HCT116 (cell line): ENCODE results near the gene GRIPAP1. TPM values are rescaled to one million over a fixed set of nuclear protein-coding genes. Genes with fewer than 3 reads are reported as not detected.

Source experiments
- ATAC-seq: fragments of 200-7000 bp; cut with Tn5 transposase; 2 replicates; pipeline ENCODE4 v1.9.1; 2020; ENCODE audit warnings: mild to moderate bottlenecking, moderate library complexity
- BruUV-seq: library from RNA; stranded (reverse); fragments of 400-500 nt; replicated peaks from 2 replicates; lab custom pipeline; 2021; lab: Mats Ljungman, UMichigan
- CTCF ChIA-PET: fragments of 300-600 bp; sonication (Branson Sonifier 250); formaldehyde crosslinking; loops from one replicate; lab custom pipeline; 2021; ENCODE audit warnings: antibody characterized with exemption; lab: Charles Lee
- POLR2A ChIA-PET: fragments of 300-600, 350-600 bp; sonication (Branson Sonifier 250); formaldehyde crosslinking; loops from one replicate; lab custom pipeline; 2021; ENCODE audit warnings: antibody characterized with exemption; lab: Charles Lee
- RAD21 ChIA-PET, 2 experiments: fragments of 300-600 bp; sonication (Branson Sonifier 250); formaldehyde crosslinking; loops; one replicate each; lab custom pipeline; 2023; ENCODE audit warnings: low total read pairs in 2 of 2; ENCODE audit not compliant: uncharacterized antibody in 2 of 2, unreplicated experiment in 2 of 2, low non-redundant PET in 1 of 2; lab: Charles Lee
- DNase-seq: peaks from one replicate; pipeline ENCODE4 v3.0.0-alpha.2; 2010; ENCODE audit warnings: low read depth, low spot score
- H2AFZ ChIP-seq: fragments of 200-600 bp; shearing (Covaris generic), sonication (generic); 2 replicates; pipeline ENCODE4 v1.6.1; 2017; ENCODE audit warnings: low read depth, mixed run types, mixed read lengths, antibody characterized with exemption, low read length; ENCODE audit not compliant: poor library complexity, severe bottlenecking
- H3K27ac ChIP-seq: 2 replicates; pipeline ENCODE4 v1.5.1; 2012; ENCODE audit warnings: low read depth, low read length
- H3K27me3 ChIP-seq: fragments of 200-600 bp; sonication (generic); 2 replicates; pipeline ENCODE4 v1.6.1; 2016; ENCODE audit warnings: mixed run types, low read length, mixed read lengths; ENCODE audit not compliant: insufficient read depth
- H3K36me3 ChIP-seq, 2 experiments: fragments of 200-500 bp in 1 of 2; fragments of 200-600 bp in 1 of 2; sonication (Bioruptor generic) in 1 of 2; sonication (generic) in 1 of 2; 2 replicates each; pipeline versions ENCODE4 v1.5.1 to v1.6.1; 2014 to 2016; ENCODE audit warnings: low read length in 2 of 2, inconsistent platforms in 1 of 2, mixed read lengths in 1 of 2, mixed run types in 1 of 2; ENCODE audit not compliant: insufficient read depth in 2 of 2, control insufficient read depth in 1 of 2
- H3K4me1 ChIP-seq, 2 experiments: fragments of 200-600 bp in 1 of 2; sonication (generic) in 1 of 2; 2 replicates each; pipeline versions ENCODE4 v1.5.1 to v1.6.1; 2012 to 2017; ENCODE audit warnings: low read length in 2 of 2, inconsistent platforms in 1 of 2, mild to moderate bottlenecking in 1 of 2, mixed read lengths in 1 of 2, mixed run types in 1 of 2, moderate library complexity in 1 of 2; ENCODE audit not compliant: insufficient read depth in 2 of 2, control insufficient read depth in 1 of 2
- H3K4me2 ChIP-seq: fragments of 200-600 bp; sonication (generic); 2 replicates; pipeline ENCODE4 v1.6.1; 2017; ENCODE audit warnings: mixed run types, low read length, mixed read lengths
- H3K4me3 ChIP-seq, 2 experiments: fragments of 200-600 bp in 1 of 2; sonication (generic) in 1 of 2; replicated peaks in 1 of 2; 2 replicates each; pipeline ENCODE4 v1.5.1; 2011 to 2016; ENCODE audit warnings: low read length in 2 of 2, control low read depth in 1 of 2, low read depth in 1 of 2, mild to moderate bottlenecking in 1 of 2, mixed read lengths in 1 of 2, mixed run types in 1 of 2
- H3K79me2 ChIP-seq: fragments of 200-600 bp; sonication (generic); 2 replicates; pipeline ENCODE4 v1.6.1; 2017; ENCODE audit warnings: mild to moderate bottlenecking, mixed run types, low read length, moderate library complexity, mixed read lengths; ENCODE audit not compliant: insufficient read depth
- H3K9ac ChIP-seq: fragments of 200-600 bp; sonication (generic); 2 replicates; pipeline ENCODE4 v1.6.1; 2016; ENCODE audit warnings: low read length, mixed read lengths
- H3K9me2 ChIP-seq: fragments of 200-600 bp; sonication (generic), shearing (Covaris generic); 2 replicates; pipeline ENCODE4 v1.6.1; 2017; ENCODE audit warnings: mixed run types, mild to moderate bottlenecking, moderate library complexity; ENCODE audit not compliant: insufficient read depth
- H3K9me3 ChIP-seq, 2 experiments: fragments of 200-500 bp in 1 of 2; fragments of 200-600 bp in 1 of 2; sonication (Bioruptor generic) in 1 of 2; sonication (generic) in 1 of 2; 2 replicates each; pipeline ENCODE4 v1.6.1; 2014 to 2017; ENCODE audit warnings: low read length in 2 of 2, mixed read lengths in 2 of 2, inconsistent platforms in 1 of 2, low read depth in 1 of 2, mild to moderate bottlenecking in 1 of 2, mixed run types in 1 of 2, moderate library complexity in 1 of 2; ENCODE audit not compliant: control insufficient read depth in 1 of 2, insufficient read depth in 1 of 2
- H4K20me1 ChIP-seq: fragments of 200-600 bp; sonication (generic), shearing (Covaris generic); 2 replicates; pipeline ENCODE4 v1.6.1; 2017; ENCODE audit warnings: mixed run types, mild to moderate bottlenecking, moderate library complexity; ENCODE audit not compliant: insufficient read depth
- ATF3 ChIP-seq: IDR thresholded peaks from 2 replicates; pipeline ENCODE4 v1.6.1; 2012
- CTCF ChIP-seq, 3 experiments: fragments of 200-600 bp in 1 of 3; sonication (generic) in 1 of 3; IDR thresholded peaks in 2 of 3; conservative IDR thresholded peaks in 1 of 3; 2 replicates each; pipeline ENCODE4 v1.5.1; 2012 to 2017; ENCODE audit warnings: low read depth in 2 of 3, low read length in 2 of 3, antibody characterized with exemption in 1 of 3, borderline replicate concordance in 1 of 3, control low read depth in 1 of 3, mild to moderate bottlenecking in 1 of 3, mixed read lengths in 1 of 3, mixed run types in 1 of 3, moderate library complexity in 1 of 3; ENCODE audit not compliant: insufficient read depth in 1 of 3
- EGR1 ChIP-seq: IDR thresholded peaks from 2 replicates; pipeline ENCODE4 v1.6.1; 2012; ENCODE audit warnings: low read depth
- ELF1 ChIP-seq: IDR thresholded peaks from 2 replicates; pipeline ENCODE4 v1.6.1; 2012; ENCODE audit warnings: low read depth, borderline replicate concordance
- EZH2 ChIP-seq: fragments of 200-600 bp; sonication (generic); IDR thresholded peaks from 2 replicates; pipeline ENCODE4 v1.6.1; 2017; ENCODE audit warnings: antibody characterized with exemption, mixed run types
- EZH2phosphoT487 ChIP-seq: fragments of 200-600 bp; IDR thresholded peaks from 2 replicates; pipeline ENCODE4 v1.6.1; 2018; ENCODE audit warnings: antibody characterized with exemption, borderline replicate concordance
- FOSL1 ChIP-seq: IDR thresholded peaks from 2 replicates; pipeline ENCODE4 v1.6.1; 2012; ENCODE audit warnings: low read depth
- JUND ChIP-seq: IDR thresholded peaks from 2 replicates; pipeline ENCODE4 v1.6.1; 2012
- MAX ChIP-seq: IDR thresholded peaks from 2 replicates; pipeline ENCODE4 v1.6.1; 2012
- POLR2A ChIP-seq: IDR thresholded peaks from 2 replicates; pipeline ENCODE4 v1.7.0; 2011; ENCODE audit warnings: borderline replicate concordance; ENCODE audit not compliant: insufficient read depth, insufficient read length; ENCODE audit errors: extremely low read depth
- POLR2AphosphoS5 ChIP-seq: IDR thresholded peaks from 2 replicates; pipeline ENCODE4 v1.6.1; 2011; ENCODE audit warnings: mild to moderate bottlenecking, low read depth, low read length, moderate library complexity
- RAD21 ChIP-seq: IDR thresholded peaks from 2 replicates; pipeline ENCODE4 v1.6.1; 2012; ENCODE audit warnings: low read depth, mild to moderate bottlenecking
- SIN3A ChIP-seq: IDR thresholded peaks from 2 replicates; pipeline ENCODE4 v1.6.1; 2012; ENCODE audit warnings: low read depth
- SP1 ChIP-seq: IDR thresholded peaks from 2 replicates; pipeline ENCODE4 v1.6.1; 2012; ENCODE audit warnings: low read depth
- SRF ChIP-seq: IDR thresholded peaks from 2 replicates; pipeline ENCODE4 v1.6.1; 2012; ENCODE audit warnings: low read depth
- TCF7L2 ChIP-seq: IDR thresholded peaks from 2 replicates; pipeline ENCODE4 v1.7.0; 2011; ENCODE audit warnings: borderline replicate concordance, inconsistent platforms; ENCODE audit not compliant: insufficient read depth, insufficient read length; ENCODE audit errors: extremely low read depth
- YY1 ChIP-seq: IDR thresholded peaks from 2 replicates; pipeline ENCODE4 v1.6.1; 2011; ENCODE audit warnings: low read length, low read depth, moderate library complexity, mild to moderate bottlenecking; ENCODE audit not compliant: insufficient replicate concordance; ENCODE audit errors: extremely low read depth
- ZNF274 ChIP-seq: fragments of 200-500 bp; sonication (Bioruptor generic); IDR thresholded peaks from 2 replicates; pipeline ENCODE4 v1.6.1; 2014; ENCODE audit warnings: mild to moderate bottlenecking, low read depth, low read length, inconsistent platforms
- intact Hi-C: fragments of 100-400 bp; cut with micrococcal nuclease; formaldehyde crosslinking; loops from 2 replicates; pipeline ENCODE4 v1.10.0; 2022
- total RNA-seq: library from RNA; stranded (reverse); gene quantifications from one replicate; pipeline ENCODE4 v1.2.1, GENCODE V29; 2021; ENCODE audit not compliant: unreplicated experiment
- TF ChIP-seq, protein P1 (sequence below): IDR thresholded peaks from 2 replicates; pipeline ENCODE4 v1.6.1; 2012; ENCODE audit warnings: low read depth

The GRIPAP1 gene
- total RNA-seq, 1 experiment from 2014 or later: 39.4 TPM

GRCh38 chrX:48983896-48984295 lies 18.2 kb downstream of the GRIPAP1 start:
- no TSS peak for BruUV-seq
- no peaks in the 10 kb centered on the region for H3K4me1 ChIP-seq
- no peak overlapping the region for H2AFZ ChIP-seq
- intact Hi-C loops: no loop called here
- no peak overlapping the region for H3K9ac ChIP-seq
- no peak for ATAC-seq
- H3K4me2 ChIP-seq: no peak overlapping the region
- POLR2A ChIA-PET: no interaction called here
- H3K79me2 ChIP-seq: no peaks in the 10 kb centered on the region
- H3K9me3 ChIP-seq: no peaks in the 10 kb centered on the region
- no peaks in the 10 kb centered on the region for H3K9me2 ChIP-seq
- DNase-seq: no peak
- no peak overlapping the region for H3K4me3 ChIP-seq
- peaks cover 0 to 7% of the 10 kb centered on the region in 2 experiments; a peak in 1 of 4 replicates for H3K36me3 ChIP-seq
- RAD21 ChIA-PET: no interaction called here
- CTCF ChIA-PET: no interaction called here
- H3K27ac ChIP-seq: no peak overlapping the region
- TF ChIP-seq ATF3: no peak
- TF ChIP-seq FOSL1: no peak
- TF ChIP-seq ELF1: no peak
- no peak for TF ChIP-seq CTCF (IDR thresholded peaks at IDR 0.05 in 2 of 3, conservative IDR thresholded peaks at IDR 0.05 in 1 of 3; ENCODE audit: borderline replicate concordance in 1 of 3, insufficient read depth in 1 of 3, low read depth in 2 of 3, low read length in 2 of 3)
- no peak for TF ChIP-seq ZNF274
- no peak for TF ChIP-seq YY1
- TF ChIP-seq EGR1: no peak
- no peak for TF ChIP-seq RAD21
- no peak for TF ChIP-seq JUND
- no peak for TF ChIP-seq MAX
- TF ChIP-seq SIN3A: no peak
- no peak for TF ChIP-seq SRF
- no peak for TF ChIP-seq POLR2AphosphoS5
- no peak for TF ChIP-seq POLR2A
- no peak for TF ChIP-seq EZH2phosphoT487
- TF ChIP-seq, protein P1, sequence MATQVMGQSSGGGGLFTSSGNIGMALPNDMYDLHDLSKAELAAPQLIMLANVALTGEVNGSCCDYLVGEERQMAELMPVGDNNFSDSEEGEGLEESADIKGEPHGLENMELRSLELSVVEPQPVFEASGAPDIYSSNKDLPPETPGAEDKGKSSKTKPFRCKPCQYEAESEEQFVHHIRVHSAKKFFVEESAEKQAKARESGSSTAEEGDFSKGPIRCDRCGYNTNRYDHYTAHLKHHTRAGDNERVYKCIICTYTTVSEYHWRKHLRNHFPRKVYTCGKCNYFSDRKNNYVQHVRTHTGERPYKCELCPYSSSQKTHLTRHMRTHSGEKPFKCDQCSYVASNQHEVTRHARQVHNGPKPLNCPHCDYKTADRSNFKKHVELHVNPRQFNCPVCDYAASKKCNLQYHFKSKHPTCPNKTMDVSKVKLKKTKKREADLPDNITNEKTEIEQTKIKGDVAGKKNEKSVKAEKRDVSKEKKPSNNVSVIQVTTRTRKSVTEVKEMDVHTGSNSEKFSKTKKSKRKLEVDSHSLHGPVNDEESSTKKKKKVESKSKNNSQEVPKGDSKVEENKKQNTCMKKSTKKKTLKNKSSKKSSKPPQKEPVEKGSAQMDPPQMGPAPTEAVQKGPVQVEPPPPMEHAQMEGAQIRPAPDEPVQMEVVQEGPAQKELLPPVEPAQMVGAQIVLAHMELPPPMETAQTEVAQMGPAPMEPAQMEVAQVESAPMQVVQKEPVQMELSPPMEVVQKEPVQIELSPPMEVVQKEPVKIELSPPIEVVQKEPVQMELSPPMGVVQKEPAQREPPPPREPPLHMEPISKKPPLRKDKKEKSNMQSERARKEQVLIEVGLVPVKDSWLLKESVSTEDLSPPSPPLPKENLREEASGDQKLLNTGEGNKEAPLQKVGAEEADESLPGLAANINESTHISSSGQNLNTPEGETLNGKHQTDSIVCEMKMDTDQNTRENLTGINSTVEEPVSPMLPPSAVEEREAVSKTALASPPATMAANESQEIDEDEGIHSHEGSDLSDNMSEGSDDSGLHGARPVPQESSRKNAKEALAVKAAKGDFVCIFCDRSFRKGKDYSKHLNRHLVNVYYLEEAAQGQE: no peak
- no peak for TF ChIP-seq EZH2
- TF ChIP-seq SP1: no peak
- TF ChIP-seq TCF7L2: no peak
- no peaks in the 10 kb centered on the region for H4K20me1 ChIP-seq
- H3K27me3 ChIP-seq: no peaks in the 10 kb centered on the region
